SK-N-SH (cell line): ENCODE data around the gene CDK13.

Experiments
- CTCF ChIP-seq: fragments of 200-600 bp; sonication (generic); IDR thresholded peaks from 2 replicates; pipeline ENCODE4 v1.6.1; 2017; ENCODE audit warnings: antibody characterized with exemption, mild to moderate bottlenecking, moderate library complexity
- EZH2phosphoT487 ChIP-seq: fragments of 200-600 bp; sonication (generic); IDR thresholded peaks from 2 replicates; pipeline ENCODE4 v1.6.1; 2017; ENCODE audit warnings: low read depth, mixed run types, mild to moderate bottlenecking, antibody characterized with exemption, moderate library complexity, borderline replicate concordance
- GABPA ChIP-seq: IDR thresholded peaks from 2 replicates; pipeline ENCODE4 v1.4.0; 2012; ENCODE audit warnings: low read depth, mild to moderate bottlenecking
- MEF2A ChIP-seq: IDR thresholded peaks from 2 replicates; pipeline ENCODE4 v1.4.0; 2012; ENCODE audit warnings: low read depth, borderline replicate concordance
- PBX3 ChIP-seq: IDR thresholded peaks from 2 replicates; pipeline ENCODE4; 2012
- POLR2AphosphoS5 ChIP-seq: IDR thresholded peaks from 2 replicates; pipeline ENCODE4 v1.6.1; 2012; ENCODE audit warnings: low read depth, low read length
- REST ChIP-seq: IDR thresholded peaks from 2 replicates; pipeline ENCODE4 v1.6.1; 2012; ENCODE audit warnings: mild to moderate bottlenecking, low read depth, low read length, moderate library complexity
- RFX5 ChIP-seq: IDR thresholded peaks from 2 replicates; pipeline ENCODE4 v1.6.1; 2012; ENCODE audit warnings: mild to moderate bottlenecking, improper control_type of control experiment, low read length
- SIN3A ChIP-seq: IDR thresholded peaks from 2 replicates; pipeline ENCODE4 v1.6.1; 2012; ENCODE audit warnings: low read depth, mild to moderate bottlenecking, low read length, moderate library complexity, borderline replicate concordance
- TAF1 ChIP-seq: IDR thresholded peaks from 2 replicates; pipeline ENCODE4 v1.6.1; 2012; ENCODE audit warnings: low read depth, mild to moderate bottlenecking, low read length, moderate library complexity, borderline replicate concordance
- TCF12 ChIP-seq: IDR thresholded peaks from 2 replicates; pipeline ENCODE4 v1.4.0; 2012
- TEAD4 ChIP-seq: IDR thresholded peaks from 2 replicates; pipeline ENCODE4 v1.4.0; 2012; ENCODE audit warnings: mild to moderate bottlenecking, borderline replicate concordance; ENCODE audit not compliant: insufficient read depth
- ZBTB33 ChIP-seq: IDR thresholded peaks from 2 replicates; pipeline ENCODE4 v1.4.0; 2012; ENCODE audit warnings: low read depth, borderline replicate concordance

- no peak for TF ChIP-seq POLR2AphosphoS5
- no peak for TF ChIP-seq TCF12
- no peak for TF ChIP-seq REST
- TF ChIP-seq CTCF, result no peak
- TF ChIP-seq SIN3A, result no peak
- no peak for TF ChIP-seq ZBTB33
- no peak for TF ChIP-seq GABPA
- no peak for TF ChIP-seq EZH2phosphoT487
- TF ChIP-seq TEAD4, result no peak
- TF ChIP-seq RFX5, result no peak
- TF ChIP-seq PBX3, result no peak
- TF ChIP-seq MEF2A, result no peak
- no peak for TF ChIP-seq TAF1
Measured at GRCh38 chr7:40041456-40041855, 91.4 kb downstream of the CDK13 start.
